NT2/D1 (cell line): Measurements from ENCODE around the gene CKS2.

Experiments
- YY1 ChIP-seq: IDR thresholded peaks from 2 replicates; pipeline ENCODE4 v1.6.1; 2011; ENCODE audit not compliant: insufficient read length, insufficient read depth
- ZNF274 ChIP-seq: IDR thresholded peaks from 2 replicates; pipeline ENCODE4 v1.6.1; 2011; ENCODE audit warnings: mild to moderate bottlenecking, low read depth, low read length

DNA sequence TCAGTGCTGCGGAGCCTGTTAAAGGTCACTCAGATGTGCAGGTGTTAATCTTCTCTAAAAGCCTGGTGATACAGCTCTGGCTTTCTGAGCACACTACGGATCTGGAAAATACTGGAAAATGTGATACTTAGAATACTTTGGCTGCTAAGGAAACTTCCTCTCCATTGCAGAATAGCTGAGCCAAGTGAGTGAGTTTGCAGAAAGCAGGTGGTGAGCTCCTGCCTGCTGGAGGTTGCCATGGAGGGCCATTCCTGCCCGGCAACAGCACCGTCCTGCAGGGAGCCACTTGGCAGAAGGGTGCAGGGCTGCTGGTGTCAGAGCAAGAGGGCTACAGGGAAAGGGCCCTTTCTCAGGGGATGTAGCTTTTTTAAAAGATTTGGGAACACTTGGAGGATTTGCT, 48.0 kb downstream of the CKS2 start:
- no peak for TF ChIP-seq ZNF274
- no peak for TF ChIP-seq YY1
